Heart left ventricle (tissue), 13 donors: Measurements from ENCODE around the gene SOX14.

ENCODE experiments used
- CTCF ChIP-seq, 12 donors: fragments of 200-600 bp; sonication (generic) in 4 of 12; IDR thresholded peaks; one replicate each; pipeline versions ENCODE4 v1.5.0 to v1.8.0; 2018 to 2022; ENCODE audit warnings: antibody characterized with exemption in 12 of 12, mild to moderate bottlenecking in 5 of 12
- POLR2A ChIP-seq, 2 donors: fragments of 450-650 bp; IDR thresholded peaks; one replicate each; pipeline ENCODE4 v1.6.1; 2017; ENCODE audit warnings: antibody characterized with exemption in 2 of 2, mild to moderate bottlenecking in 2 of 2, moderate library complexity in 2 of 2
- donor health status: ischemic (EF 13 %, LVEDD 7.1; RV severe dilation, severe dysfunction).
- donor health status: DM: no; HTN: yes; CAD: no.
- donor health status: DM: no; HTN: no; CAD: no.
- donor health status: ischemic (EF 25% LVEDD 6.9; RV normal size, moderate dysfunction).
- donor health status: ischemic (EF 25% LVEDD 5.7; RV mildly dilated, moderate dysfunction).
- donor health status: ischemic (EF 35%, LVEDD 5.7; RV mildly dilated, moderate dysfunction).
- donor health status: nonischemic (EF 11% LVEDD 7.7; RV severe dilation, severe dysfunction).
- donor health status: DM: yes; HTN: yes; CAD: no.
- donor health status: PGD.
- donor health status: ischemic (EF 29% LVEDD 5.4; RV normal size, mild dysfunction).
- donor health status: nonischemic (EF 23%, LVEDD 6.1; RV moderate dilation, normal function).

GRCh38 chr3:137815251-137815650 lies 51.1 kb downstream of the SOX14 start:
- no peak for TF ChIP-seq POLR2A (IDR thresholded peaks at IDR 0.05)
- TF ChIP-seq CTCF (IDR thresholded peaks at IDR 0.05) = no peak
